Mucosa of descending colon (tissue), 3 donors: ENCODE results near the gene RAD51B. TPM values are rescaled to one million over a fixed set of nuclear protein-coding genes. Genes with fewer than 3 reads are reported as not detected.

Experiments used
- ATAC-seq: fragments of 200-7000 bp; cut with Tn5 transposase; one replicate; pipeline ENCODE4 v1.9.1; 2020; ENCODE audit warnings: mild to moderate bottlenecking, moderate library complexity
- DNase-seq, 3 donors: peaks; one replicate each; pipeline ENCODE4 v3.0.0-alpha.2; 2020
- H3K36me3 ChIP-seq: fragments of 200-600 bp; one replicate; pipeline ENCODE4 v1.8.0; 2021; ENCODE audit warnings: low read depth, mild to moderate bottlenecking
- H3K4me1 ChIP-seq: fragments of 200-600 bp; one replicate; pipeline ENCODE4 v1.8.0; 2021; ENCODE audit warnings: low read depth, mild to moderate bottlenecking
- H3K4me3 ChIP-seq: fragments of 200-600 bp; one replicate; pipeline ENCODE4 v1.8.0; 2021; ENCODE audit warnings: mild to moderate bottlenecking
- H3K9me3 ChIP-seq: fragments of 200-600 bp; one replicate; pipeline ENCODE4 v1.8.0; 2021; ENCODE audit warnings: mild to moderate bottlenecking
- intact Hi-C, 2 donors: fragments of 100-400 bp; cut with DNase I in 1 of 2; cut with micrococcal nuclease in 1 of 2; formaldehyde crosslinking; loops; one replicate each; pipeline versions ENCODE4 v1.11.0 to v1.11.1; 2022; cut with DNase I, micrococcal nuclease
- total RNA-seq, 3 donors: library from RNA; stranded (reverse); fragmentation: NEBNext Ultra II Directional in 2 of 3; extraction: Animal tissue kit (Norgen Biotek cat#: 25700) in 2 of 3; gene quantifications; one replicate each; pipeline versions ENCODE4 v1.2.1 to v1.2.4, GENCODE V29; 2021 to 2023
- TF ChIP-seq, protein P1 (sequence below): fragments of 200-600 bp; IDR thresholded peaks from one replicate; pipeline ENCODE4 v1.8.0; 2022; ENCODE audit warnings: antibody characterized with exemption, mild to moderate bottlenecking
- donor health status: DM: no; HTN: no; CAD: no; lungs with moderate emphysema.
- donor health status: DM: no; HTN: no; CAD: no.
- donor health status: DM: no; HTN: yes; CAD: no.

RAD51B gene
- total RNA-seq, 3 donors from 2014 or later = 15.8 to 23.3 (median 20.9) TPM

DNA sequence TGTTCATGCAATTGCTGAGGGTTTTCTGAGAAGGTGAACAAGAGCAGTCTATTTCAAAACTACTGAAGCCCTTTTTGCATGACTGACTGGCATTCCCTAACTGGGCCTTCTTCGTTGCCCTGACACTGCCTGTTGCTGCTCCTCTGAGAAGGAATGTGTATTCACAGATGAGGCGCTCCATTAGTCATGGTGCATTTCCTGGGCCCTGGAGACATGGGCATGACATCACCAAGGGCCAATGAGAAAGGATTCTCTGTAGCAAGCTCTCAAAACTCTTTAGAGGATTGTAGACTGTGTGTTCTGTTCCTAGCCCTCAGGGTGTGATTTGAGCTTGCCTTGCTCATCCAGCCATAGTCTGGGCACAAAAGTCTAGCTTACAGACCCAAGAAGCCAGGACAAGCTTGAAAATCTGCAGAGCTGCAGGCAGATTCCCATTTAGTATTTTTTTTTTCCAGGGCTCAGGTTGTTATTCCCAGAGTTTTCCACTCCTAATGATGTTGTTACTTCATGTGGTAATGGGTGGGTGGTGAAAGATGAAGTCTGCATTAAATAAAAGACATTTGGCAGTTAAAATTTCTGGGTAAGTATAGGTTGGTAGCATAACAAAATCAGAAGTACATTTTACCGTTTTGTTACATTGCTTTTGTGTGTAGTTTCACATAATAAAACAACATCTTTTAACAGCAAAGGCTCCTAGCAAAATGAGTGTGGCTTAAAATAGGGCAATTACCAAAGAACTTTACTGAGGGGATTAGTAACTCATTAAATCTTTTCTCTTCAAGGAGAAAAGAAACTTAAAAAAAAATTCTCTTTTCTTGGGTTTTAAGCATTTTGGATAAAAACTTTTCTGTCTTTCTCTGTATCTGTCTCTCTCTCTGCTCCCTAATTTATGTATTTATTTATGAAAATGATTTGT lies 318.4 kb downstream of the RAD51B start:
- intact Hi-C loops = no loop called here
- DNase-seq = no peak
- H3K4me1 ChIP-seq = peaks cover 12% of the 10 kb centered on the region

GRCh38 chr14:68139431-68140075 lies 320.0 kb downstream of the RAD51B start:
- TF ChIP-seq, protein P1, sequence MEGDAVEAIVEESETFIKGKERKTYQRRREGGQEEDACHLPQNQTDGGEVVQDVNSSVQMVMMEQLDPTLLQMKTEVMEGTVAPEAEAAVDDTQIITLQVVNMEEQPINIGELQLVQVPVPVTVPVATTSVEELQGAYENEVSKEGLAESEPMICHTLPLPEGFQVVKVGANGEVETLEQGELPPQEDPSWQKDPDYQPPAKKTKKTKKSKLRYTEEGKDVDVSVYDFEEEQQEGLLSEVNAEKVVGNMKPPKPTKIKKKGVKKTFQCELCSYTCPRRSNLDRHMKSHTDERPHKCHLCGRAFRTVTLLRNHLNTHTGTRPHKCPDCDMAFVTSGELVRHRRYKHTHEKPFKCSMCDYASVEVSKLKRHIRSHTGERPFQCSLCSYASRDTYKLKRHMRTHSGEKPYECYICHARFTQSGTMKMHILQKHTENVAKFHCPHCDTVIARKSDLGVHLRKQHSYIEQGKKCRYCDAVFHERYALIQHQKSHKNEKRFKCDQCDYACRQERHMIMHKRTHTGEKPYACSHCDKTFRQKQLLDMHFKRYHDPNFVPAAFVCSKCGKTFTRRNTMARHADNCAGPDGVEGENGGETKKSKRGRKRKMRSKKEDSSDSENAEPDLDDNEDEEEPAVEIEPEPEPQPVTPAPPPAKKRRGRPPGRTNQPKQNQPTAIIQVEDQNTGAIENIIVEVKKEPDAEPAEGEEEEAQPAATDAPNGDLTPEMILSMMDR = no peak
- no peak for ATAC-seq
- Histone ChIP-seq H3K36me3 (no peaks in the 10 kb centered on the region), H3K9me3 (no peaks in the 10 kb centered on the region), H3K4me3 (no peak overlapping the region), H3K4me1 (peaks cover 26% of the 10 kb centered on the region)
- intact Hi-C loops = loop anchor here in 1 of 2 donors (10.0 kb wide), 1 partner anchor 195 kb away; no protein-coding TSS in a partner anchor
- peak in 1 of 3 donors; percentile 35 for DNase-seq

More for the DNA sequence above, 318.4 kb downstream of the RAD51B start:
- no peaks in the 10 kb centered on the region for H3K9me3 ChIP-seq
- no peak overlapping the region for H3K4me3 ChIP-seq
- ATAC-seq = peak; percentile 70
- no peaks in the 10 kb centered on the region for H3K36me3 ChIP-seq
- TF ChIP-seq, protein P1 = no peak

- H3K4me1 ChIP-seq = peaks cover 28% of the 10 kb centered on the region
These were observed 320.6 kb downstream of the RAD51B start for GRCh38 chr14:68140076-68140741.

DNA sequence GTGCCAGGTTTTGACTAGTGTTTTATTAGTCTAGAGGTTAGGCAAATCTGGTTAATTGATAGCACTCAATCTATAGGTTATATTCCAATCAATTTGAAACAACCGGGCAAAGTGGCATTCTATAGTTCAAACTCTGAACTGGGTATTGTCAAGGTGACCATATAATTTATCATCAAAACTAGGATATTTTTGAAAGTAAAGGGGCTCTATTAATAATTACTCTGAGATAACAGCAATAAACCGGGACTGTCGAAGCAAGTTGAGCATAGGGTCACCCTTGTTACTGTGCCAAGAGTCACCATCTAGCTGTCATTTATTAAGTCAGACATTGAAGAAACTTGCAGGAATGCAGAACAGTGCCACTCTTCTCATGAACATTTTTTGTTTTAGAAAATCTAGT lies 321.2 kb downstream of the RAD51B start:
- intact Hi-C loops = loop anchor here in 1 of 2 donors (10.0 kb wide), 1 partner anchor 196 kb away; no protein-coding TSS in a partner anchor
- TF ChIP-seq, protein P1 = no peak
- Histone ChIP-seq H3K36me3 (no peaks in the 10 kb centered on the region), H3K4me3 (no peak overlapping the region), H3K9me3 (no peaks in the 10 kb centered on the region), H3K4me1 (peaks cover 28% of the 10 kb centered on the region)
- DNase-seq (no peak), ATAC-seq (no peak)

More at GRCh38 chr14:68140076-68140741, 320.6 kb downstream of the RAD51B start:
- DNase-seq (peak in 1 of 3 donors; percentile 62), ATAC-seq (peak; percentile 80)
- intact Hi-C loops = loop anchor here in 1 of 2 donors (10.0 kb wide), 1 partner anchor 195 kb away; no protein-coding TSS in a partner anchor
- Histone ChIP-seq H3K4me3 (no peak overlapping the region), H3K9me3 (no peaks in the 10 kb centered on the region), H3K36me3 (no peaks in the 10 kb centered on the region)
- TF ChIP-seq, protein P1 = no peak
